Common myeloid progenitor, CD34-positive (primary cell): ENCODE measurements around the gene WWOX.

Experiments
- CTCF ChIA-PET: fragments of 350-600 bp; sonication (Branson Sonifier 250); formaldehyde crosslinking; loops from one replicate; lab custom pipeline; 2021; ENCODE audit warnings: antibody characterized with exemption; lab: Charles Lee
- POLR2A ChIA-PET: fragments of 350-600 bp; sonication (Branson Sonifier 250); formaldehyde crosslinking; loops from one replicate; lab custom pipeline; 2021; ENCODE audit warnings: antibody characterized with exemption; lab: Charles Lee
- DNase-seq, 3 donors: peaks; one replicate each; pipeline versions ENCODE4 v3.0.0 to v3.0.0-alpha.2; 2013
- H3K27ac ChIP-seq, 2 experiments: 1 replicate in 1 of 2; 2 replicates in 1 of 2; pipeline ENCODE4 v1.7.0; 2013; ENCODE audit warnings: inconsistent platforms in 2 of 2, low read length in 2 of 2, mild to moderate bottlenecking in 2 of 2, low read depth in 1 of 2, moderate library complexity in 1 of 2; ENCODE audit not compliant: severe bottlenecking in 2 of 2, insufficient read depth in 1 of 2, poor library complexity in 1 of 2
- H3K27me3 ChIP-seq, 5 experiments: replicated peaks in 2 of 5; 1 replicate in 3 of 5; 2 replicates in 2 of 5; pipeline versions ENCODE4 v1.6.1 to v1.7.0; 2013; ENCODE audit warnings: low read length in 4 of 5, mild to moderate bottlenecking in 2 of 5, moderate library complexity in 2 of 5, inconsistent platforms in 1 of 5; ENCODE audit not compliant: insufficient read depth in 5 of 5, control insufficient read depth in 4 of 5
- H3K36me3 ChIP-seq, 4 experiments: 1 replicate in 2 of 4; 2 replicates in 2 of 4; pipeline versions ENCODE4 v1.6.1 to v1.7.0; 2013; ENCODE audit warnings: low read length in 3 of 4, control low read depth in 1 of 4, mild to moderate bottlenecking in 1 of 4; ENCODE audit not compliant: control insufficient read depth in 4 of 4, insufficient read depth in 4 of 4
- H3K4me1 ChIP-seq, 4 experiments: 1 replicate in 3 of 4; 2 replicates in 1 of 4; pipeline versions ENCODE4 v1.6.1 to v1.7.1; 2013; ENCODE audit warnings: low read length in 3 of 4, mild to moderate bottlenecking in 3 of 4, control low read depth in 1 of 4, inconsistent platforms in 1 of 4, moderate library complexity in 1 of 4; ENCODE audit not compliant: control insufficient read depth in 4 of 4, insufficient read depth in 4 of 4; ENCODE audit errors: control extremely low read depth in 1 of 4
- H3K4me3 ChIP-seq, 7 experiments: 1 replicate in 4 of 7; 2 replicates in 3 of 7; pipeline versions ENCODE4 v1.5.1 to v1.7.0; 2013; ENCODE audit warnings: mild to moderate bottlenecking in 7 of 7, low read length in 6 of 7, moderate library complexity in 6 of 7, inconsistent platforms in 2 of 7, low read depth in 2 of 7, control low read depth in 1 of 7; ENCODE audit not compliant: insufficient read depth in 4 of 7, control insufficient read depth in 1 of 7; ENCODE audit errors: extremely low read depth in 1 of 7
- H3K9me3 ChIP-seq, 5 experiments: 1 replicate in 4 of 5; 2 replicates in 1 of 5; pipeline versions ENCODE4 v1.6.1 to v1.7.1; 2013; ENCODE audit warnings: low read length in 4 of 5, mild to moderate bottlenecking in 2 of 5, inconsistent platforms in 1 of 5, low read depth in 1 of 5, moderate library complexity in 1 of 5; ENCODE audit not compliant: control insufficient read depth in 4 of 5, insufficient read depth in 2 of 5; ENCODE audit errors: control extremely low read depth in 1 of 5
- WGBS: methylation state at CpG from one replicate; pipeline ENCODE4 v1.1.5; 2013; ENCODE audit not compliant: insufficient coverage; 5-methylcytosine and 5-hydroxymethylcytosine counted together

WWOX gene

GRCh38 chr16:78735337-78735736 lies 635.9 kb downstream of the WWOX start:
- no peak for DNase-seq
- no peak overlapping the region for H3K4me3 ChIP-seq
- no peaks in the 10 kb centered on the region for H3K9me3 ChIP-seq
- no peaks in the 10 kb centered on the region for H3K36me3 ChIP-seq
- ChIA-PET POLR2A (interaction anchor here (0.6 kb wide), 1 partner anchor 668 kb away, joined by 5 read pairs; no protein-coding TSS in a partner anchor), CTCF (no interaction called here)
- 100% methylated on average over 6 of the region's 6 CpGs for WGBS
- H3K27me3 ChIP-seq, result no peaks in the 10 kb centered on the region
- no peak overlapping the region for H3K27ac ChIP-seq
- H3K4me1 ChIP-seq, result no peaks in the 10 kb centered on the region

GRCh38 chr16:78737630-78738029 lies 638.2 kb downstream of the WWOX start:
- DNase-seq, result no peak
- WGBS, result no CpG with 5 or more reads among the region's 2 CpGs
- Histone ChIP-seq H3K27me3 (no peaks in the 10 kb centered on the region), H3K4me1 (peaks cover 0 to 3% (median 0%) of the 10 kb centered on the region in 4 experiments), H3K9me3 (no peaks in the 10 kb centered on the region), H3K27ac (no peak overlapping the region), H3K4me3 (no peak overlapping the region), H3K36me3 (no peaks in the 10 kb centered on the region)
- ChIA-PET CTCF (no interaction called here), POLR2A (no interaction called here)

- Histone ChIP-seq H3K9me3 (no peaks in the 10 kb centered on the region), H3K4me1 (peaks cover 2 to 10% (median 7%) of the 10 kb centered on the region in 4 experiments), H3K27ac (no peak overlapping the region), H3K36me3 (no peaks in the 10 kb centered on the region), H3K4me3 (no peak overlapping the region), H3K27me3 (no peaks in the 10 kb centered on the region)
- DNase-seq, result no peak
- 91% methylated on average over 4 of the region's 5 CpGs for WGBS
- POLR2A ChIA-PET, result no interaction called here
- CTCF ChIA-PET, result no interaction called here
Measured at GRCh38 chr16:78738557-78738956, 639.1 kb downstream of the WWOX start.

- H3K4me3 ChIP-seq, result no peak overlapping the region
- H3K27me3 ChIP-seq, result no peaks in the 10 kb centered on the region
- WGBS, result 95% methylated on average over 10 of the region's 12 CpGs
- H3K27ac ChIP-seq, result no peak overlapping the region
- CTCF ChIA-PET, result no interaction called here
- no peak for DNase-seq
- H3K4me1 ChIP-seq, result peaks cover 2 to 10% (median 7%) of the 10 kb centered on the region in 4 experiments
- H3K36me3 ChIP-seq, result no peaks in the 10 kb centered on the region
- H3K9me3 ChIP-seq, result no peaks in the 10 kb centered on the region
- POLR2A ChIA-PET, result no interaction called here
Measured at GRCh38 chr16:78740269-78740668, 640.8 kb downstream of the WWOX start.

GRCh38 chr16:78742501-78743283 lies 643.2 kb downstream of the WWOX start:
- H3K4me3 ChIP-seq, result peak overlapping the region in 2 of 7 experiments; percentile 16 to 50
- 68% methylated on average over 19 of the region's 21 CpGs for WGBS
- ChIA-PET CTCF (no interaction called here), POLR2A (no interaction called here)
- H3K27me3 ChIP-seq, result no peaks in the 10 kb centered on the region
- no peak overlapping the region for H3K27ac ChIP-seq
- no peaks in the 10 kb centered on the region for H3K36me3 ChIP-seq
- H3K9me3 ChIP-seq, result no peaks in the 10 kb centered on the region
- DNase-seq, result peak; percentile 19 to 71 (median 65)
- peaks cover 2 to 10% (median 7%) of the 10 kb centered on the region in 4 experiments for H3K4me1 ChIP-seq

- POLR2A ChIA-PET, result no interaction called here
Measured at GRCh38 chr16:78743556-78743955, 644.1 kb downstream of the WWOX start.

GRCh38 chr16:78744099-78744498 lies 644.6 kb downstream of the WWOX start:
- ChIA-PET CTCF (no interaction called here), POLR2A (no interaction called here)
- Histone ChIP-seq H3K27ac (no peak overlapping the region), H3K36me3 (no peaks in the 10 kb centered on the region), H3K4me3 (no peak overlapping the region), H3K9me3 (no peaks in the 10 kb centered on the region), H3K4me1 (peaks cover 2 to 10% (median 7%) of the 10 kb centered on the region in 4 experiments), H3K27me3 (no peaks in the 10 kb centered on the region)
- 100% methylated on average over 4 of the region's 5 CpGs for WGBS
- DNase-seq, result no peak

More at GRCh38 chr16:78743556-78743955, 644.1 kb downstream of the WWOX start:
- no peaks in the 10 kb centered on the region for H3K27me3 ChIP-seq
- no peaks in the 10 kb centered on the region for H3K36me3 ChIP-seq
- no peaks in the 10 kb centered on the region for H3K9me3 ChIP-seq
- no peak for DNase-seq
- H3K4me3 ChIP-seq, result no peak overlapping the region
- peaks cover 2 to 10% (median 7%) of the 10 kb centered on the region in 4 experiments for H3K4me1 ChIP-seq
- 93% methylated on average over 2 of the region's 4 CpGs for WGBS
- CTCF ChIA-PET, result no interaction called here
- no peak overlapping the region for H3K27ac ChIP-seq
